ENCODE data around the gene IRAK2. TPM values are rescaled to one million over a fixed set of nuclear protein-coding genes. Genes with fewer than 3 reads are reported as not detected.

The IRAK2 gene
- total RNA-seq, 1 experiment from 2014 or later: 0.61 TPM

GRCh38 chr3:10248984-10249748, 84.4 kb downstream of the IRAK2 start:
- Histone ChIP-seq H3K79me1 (ENCODE audit: insufficient read depth, low read depth, low read length, poor library complexity, severe bottlenecking) (no peaks in the 10 kb centered on the region), H3K18ac (ENCODE audit: insufficient read length, low read depth, low read length) (peak overlapping the region; percentile 22), H2BK5ac (ENCODE audit: insufficient read length, low read length) (no peak overlapping the region), H2AFZ (ENCODE audit: low read length) (no peak overlapping the region), H4K20me1 (ENCODE audit: control insufficient read depth, insufficient read depth, insufficient read length) (no peaks in the 10 kb centered on the region), H2BK20ac (ENCODE audit: low read depth, low read length, poor library complexity, severe bottlenecking) (no peak overlapping the region), H3T11ph (ENCODE audit: low read length) (no peak overlapping the region), H4K8ac (replicated peaks; ENCODE audit: insufficient read length, low read depth, low read length) (no peak overlapping the region), H4K5ac (ENCODE audit: insufficient read length, low read depth, low read length) (no peak overlapping the region), H4K91ac (ENCODE audit: insufficient read length, low read depth, low read length) (peak overlapping the region; percentile 7), H3K14ac (ENCODE audit: insufficient read depth, low read length) (peak overlapping the region; percentile 51), H3K23ac (ENCODE audit: insufficient read length, low read depth, low read length) (no peak overlapping the region), H3K9me3 (ENCODE audit: control insufficient read depth, low read depth, low read length) (no peaks in the 10 kb centered on the region), H2BK15ac (ENCODE audit: low read depth, low read length) (no peak overlapping the region), H3K27ac (ENCODE audit: insufficient read length, low read depth, low read length) (no peak overlapping the region), H3K4me1 (ENCODE audit: insufficient read depth, low read length) (peaks cover 3% of the 10 kb centered on the region; the same call in 1 of the 2 replicates), H2BK12ac (ENCODE audit: insufficient read length, low read depth, low read length) (no peak overlapping the region), H2BK120ac (ENCODE audit: low read depth, low read length, poor library complexity, severe bottlenecking) (no peak overlapping the region), H2AK5ac (ENCODE audit: insufficient read length, low read length) (no peak overlapping the region), H3K79me2 (ENCODE audit: insufficient read depth, low read length) (peaks cover 11% of the 10 kb centered on the region; the same call in 1 of the 2 replicates), H3K27me3 (ENCODE audit: insufficient read depth, low read length) (no peaks in the 10 kb centered on the region), H3K4ac (ENCODE audit: low read depth, low read length) (no peak overlapping the region), H3K23me2 (ENCODE audit: insufficient read length, low read depth, low read length, poor library complexity, severe bottlenecking) (peaks cover 13% of the 10 kb centered on the region), H3K4me2 (ENCODE audit: insufficient read depth, insufficient read length, low read length) (peak overlapping the region; percentile 88), H3K56ac (ENCODE audit: insufficient read length, low read depth, low read length) (no peak overlapping the region), H3K9ac (ENCODE audit: extremely low read depth, insufficient read length, low read length) (peak overlapping the region; percentile 74)
- Mint-ChIP-seq H3K27me3 (ENCODE audit: low read depth) (peaks cover 17% of the 10 kb centered on the region), H3K4me1 (peaks cover 24 to 26% of the 10 kb centered on the region in 2 experiments), H3K9me3 (peaks cover 33 to 34% of the 10 kb centered on the region in 2 experiments), H3K4me3 (peak overlapping the region; percentile 83 to 94), H3K36me3 (ENCODE audit: insufficient read depth in 1 of 3, low read depth in 3 of 3) (peaks cover 40 to 60% (median 49%) of the 10 kb centered on the region in 3 experiments), H3K27ac (peak overlapping the region in 2 of 3 experiments; percentile 73 to 77; a peak in 4 of 7 replicates)
- TF ChIP-seq CTCF (conservative IDR thresholded peaks at IDR 0.05): no peak
- no CpG with 5 or more reads among the region's 32 CpGs for WGBS (ENCODE audit: extremely low coverage, insufficient read length, low lambda C conversion rate)
- peak; percentile 43 for DNase-seq

All from H9 (cell line).